ENCODE results near the gene CDH23.

DNA sequence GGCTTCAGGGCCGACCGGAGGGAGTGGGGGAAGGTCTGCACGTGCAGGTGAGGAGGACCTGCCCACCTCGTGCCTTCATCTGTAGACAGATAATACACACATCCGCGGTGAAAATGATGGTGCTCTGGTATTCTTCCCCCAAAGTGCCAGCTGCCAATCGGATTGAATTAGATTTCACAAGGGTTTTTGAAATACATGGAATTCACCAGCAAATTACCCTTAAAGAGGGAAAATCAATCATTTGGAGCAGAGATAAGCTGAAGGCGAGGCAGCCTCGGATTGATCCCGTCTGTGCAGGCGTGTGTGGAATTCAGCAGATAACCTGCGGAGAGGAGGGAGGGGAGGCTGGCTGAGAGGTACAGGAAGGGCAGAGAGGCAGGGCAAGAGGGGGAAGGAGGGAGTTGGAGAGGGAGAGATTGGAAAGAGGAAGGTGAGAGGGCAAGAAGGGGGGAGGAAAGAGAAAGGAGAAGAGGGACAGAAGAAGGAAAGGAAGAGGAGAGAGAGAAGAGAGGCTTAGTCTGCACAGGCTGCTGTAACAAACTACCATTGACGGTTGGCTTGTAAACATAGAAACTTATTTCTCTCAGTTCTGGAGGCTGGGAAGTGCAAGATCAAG is 238.6 kb downstream of the CDH23 start:
- TF ChIP-seq MYNN (IDR thresholded peaks at IDR 0.05) (peak; percentile 63; the same call in 1 of the 2 replicates), MYNN (CRISPR knock-in tag; IDR thresholded peaks at IDR 0.05) (no peak), MEF2A (IDR thresholded peaks at IDR 0.05; ENCODE audit: control insufficient read depth, low read depth, low read length) (no peak), TRIM28 (IDR thresholded peaks at IDR 0.05) (peak; percentile 56; the same call in 1 of the 2 replicates), HDAC2 (IDR thresholded peaks at IDR 0.05) (peak; percentile 99), CREM (IDR thresholded peaks at IDR 0.05; ENCODE audit: low read depth) (peak; percentile 62; the same call in 1 of the 2 replicates), CHD1 (IDR thresholded peaks at IDR 0.05; ENCODE audit: low read length) (no peak), FOXA1 (IDR thresholded peaks at IDR 0.05; ENCODE audit: borderline replicate concordance) (no peak), SP1 (CRISPR knock-in tag; IDR thresholded peaks at IDR 0.05) (0 out of 2 replicates have a peak, but pooled peaks have one; percentile 23)
- TF ChIP-seq, protein P1, sequence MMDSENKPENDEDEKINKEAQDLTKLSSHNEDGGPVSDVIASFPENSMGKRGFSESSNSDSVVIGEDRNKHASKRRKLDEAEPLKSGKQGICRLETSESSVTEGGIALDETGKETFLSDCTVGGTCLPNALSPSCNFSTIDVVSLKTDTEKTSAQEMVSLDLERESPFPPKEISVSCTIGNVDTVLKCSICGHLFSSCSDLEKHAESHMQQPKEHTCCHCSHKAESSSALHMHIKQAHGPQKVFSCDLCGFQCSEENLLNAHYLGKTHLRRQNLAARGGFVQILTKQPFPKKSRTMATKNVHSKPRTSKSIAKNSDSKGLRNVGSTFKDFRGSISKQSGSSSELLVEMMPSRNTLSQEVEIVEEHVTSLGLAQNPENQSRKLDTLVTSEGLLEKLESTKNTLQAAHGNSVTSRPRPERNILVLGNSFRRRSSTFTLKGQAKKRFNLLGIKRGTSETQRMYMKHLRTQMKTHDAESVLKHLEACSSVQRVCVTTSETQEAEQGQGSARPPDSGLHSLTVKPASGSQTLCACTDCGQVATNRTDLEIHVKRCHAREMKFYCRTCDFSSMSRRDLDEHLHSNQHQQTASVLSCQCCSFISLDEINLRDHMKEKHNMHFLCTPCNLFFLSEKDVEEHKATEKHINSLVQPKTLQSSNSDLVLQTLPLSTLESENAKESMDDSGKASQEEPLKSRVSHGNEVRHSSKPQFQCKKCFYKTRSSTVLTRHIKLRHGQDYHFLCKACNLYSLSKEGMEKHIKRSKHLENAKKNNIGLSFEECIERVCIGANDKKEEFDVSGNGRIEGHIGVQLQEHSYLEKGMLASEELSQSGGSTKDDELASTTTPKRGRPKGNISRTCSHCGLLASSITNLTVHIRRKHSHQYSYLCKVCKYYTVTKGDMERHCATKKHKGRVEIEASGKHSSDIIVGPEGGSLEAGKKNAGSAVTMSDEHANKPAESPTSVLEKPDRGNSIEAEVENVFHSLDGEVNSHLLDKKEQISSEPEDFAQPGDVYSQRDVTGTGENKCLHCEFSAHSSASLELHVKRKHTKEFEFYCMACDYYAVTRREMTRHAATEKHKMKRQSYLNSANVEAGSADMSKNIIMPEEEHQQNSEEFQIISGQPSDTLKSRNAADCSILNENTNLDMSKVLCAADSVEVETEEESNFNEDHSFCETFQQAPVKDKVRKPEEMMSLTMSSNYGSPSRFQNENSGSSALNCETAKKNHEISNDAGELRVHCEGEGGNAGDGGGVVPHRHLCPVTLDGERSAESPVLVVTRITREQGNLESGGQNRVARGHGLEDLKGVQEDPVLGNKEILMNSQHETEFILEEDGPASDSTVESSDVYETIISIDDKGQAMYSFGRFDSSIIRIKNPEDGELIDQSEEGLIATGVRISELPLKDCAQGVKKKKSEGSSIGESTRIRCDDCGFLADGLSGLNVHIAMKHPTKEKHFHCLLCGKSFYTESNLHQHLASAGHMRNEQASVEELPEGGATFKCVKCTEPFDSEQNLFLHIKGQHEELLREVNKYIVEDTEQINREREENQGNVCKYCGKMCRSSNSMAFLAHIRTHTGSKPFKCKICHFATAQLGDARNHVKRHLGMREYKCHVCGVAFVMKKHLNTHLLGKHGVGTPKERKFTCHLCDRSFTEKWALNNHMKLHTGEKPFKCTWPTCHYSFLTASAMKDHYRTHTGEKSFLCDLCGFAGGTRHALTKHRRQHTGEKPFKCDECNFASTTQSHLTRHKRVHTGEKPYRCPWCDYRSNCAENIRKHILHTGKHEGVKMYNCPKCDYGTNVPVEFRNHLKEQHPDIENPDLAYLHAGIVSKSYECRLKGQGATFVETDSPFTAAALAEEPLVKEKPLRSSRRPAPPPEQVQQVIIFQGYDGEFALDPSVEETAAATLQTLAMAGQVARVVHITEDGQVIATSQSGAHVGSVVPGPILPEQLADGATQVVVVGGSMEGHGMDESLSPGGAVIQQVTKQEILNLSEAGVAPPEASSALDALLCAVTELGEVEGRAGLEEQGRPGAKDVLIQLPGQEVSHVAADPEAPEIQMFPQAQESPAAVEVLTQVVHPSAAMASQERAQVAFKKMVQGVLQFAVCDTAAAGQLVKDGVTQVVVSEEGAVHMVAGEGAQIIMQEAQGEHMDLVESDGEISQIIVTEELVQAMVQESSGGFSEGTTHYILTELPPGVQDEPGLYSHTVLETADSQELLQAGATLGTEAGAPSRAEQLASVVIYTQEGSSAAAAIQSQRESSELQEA (IDR thresholded peaks at IDR 0.05; ENCODE audit: low read depth) = 0 out of 2 replicates have a peak, but pooled peaks have one; percentile 20
